Fibroblast of lung (primary cell): ENCODE results near the gene SLC22A14.

ENCODE experiments used
- CTCF ChIP-seq, 2 donors: IDR thresholded peaks in 1 of 2; conservative IDR thresholded peaks in 1 of 2; 1 replicate in 1 of 2; 2 replicates in 1 of 2; pipeline ENCODE4 v1.5.1; 2011 to 2012; ENCODE audit warnings: low read length in 2 of 2, control low read depth in 1 of 2, inconsistent platforms in 1 of 2, low read depth in 1 of 2, mild to moderate bottlenecking in 1 of 2
- EZH2 ChIP-seq: IDR thresholded peaks from 2 replicates; pipeline ENCODE4 v1.5.1; 2012; ENCODE audit warnings: low read length, control low read depth, mild to moderate bottlenecking; ENCODE audit errors: missing control alignments

- TF ChIP-seq CTCF (conservative IDR thresholded peaks at IDR 0.05 in 1 of 2, IDR thresholded peaks at IDR 0.05 in 1 of 2; ENCODE audit: low read depth in 1 of 2, low read length in 2 of 2) (no peak), EZH2 (no peak)
These were observed 26.5 kb upstream of the SLC22A14 start for GRCh38 chr3:38255627-38256026.
